Placental epithelial cell (primary cell): ENCODE measurements around the gene ASMTL. TPM values are rescaled to one million over a fixed set of nuclear protein-coding genes. Genes with fewer than 3 reads are reported as not detected.

Experiments
- total RNA-seq: library from RNA; depleted of rRNA; stranded (reverse); fragments of >200 nt; gene quantifications from 2 replicates; pipeline ENCODE4 v1.2.3, GENCODE V29; 2012

Gene ASMTL, protein sequence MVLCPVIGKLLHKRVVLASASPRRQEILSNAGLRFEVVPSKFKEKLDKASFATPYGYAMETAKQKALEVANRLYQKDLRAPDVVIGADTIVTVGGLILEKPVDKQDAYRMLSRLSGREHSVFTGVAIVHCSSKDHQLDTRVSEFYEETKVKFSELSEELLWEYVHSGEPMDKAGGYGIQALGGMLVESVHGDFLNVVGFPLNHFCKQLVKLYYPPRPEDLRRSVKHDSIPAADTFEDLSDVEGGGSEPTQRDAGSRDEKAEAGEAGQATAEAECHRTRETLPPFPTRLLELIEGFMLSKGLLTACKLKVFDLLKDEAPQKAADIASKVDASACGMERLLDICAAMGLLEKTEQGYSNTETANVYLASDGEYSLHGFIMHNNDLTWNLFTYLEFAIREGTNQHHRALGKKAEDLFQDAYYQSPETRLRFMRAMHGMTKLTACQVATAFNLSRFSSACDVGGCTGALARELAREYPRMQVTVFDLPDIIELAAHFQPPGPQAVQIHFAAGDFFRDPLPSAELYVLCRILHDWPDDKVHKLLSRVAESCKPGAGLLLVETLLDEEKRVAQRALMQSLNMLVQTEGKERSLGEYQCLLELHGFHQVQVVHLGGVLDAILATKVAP
- total RNA-seq, result 11.4 and 33.4 TPM in 2 replicates

DNA sequence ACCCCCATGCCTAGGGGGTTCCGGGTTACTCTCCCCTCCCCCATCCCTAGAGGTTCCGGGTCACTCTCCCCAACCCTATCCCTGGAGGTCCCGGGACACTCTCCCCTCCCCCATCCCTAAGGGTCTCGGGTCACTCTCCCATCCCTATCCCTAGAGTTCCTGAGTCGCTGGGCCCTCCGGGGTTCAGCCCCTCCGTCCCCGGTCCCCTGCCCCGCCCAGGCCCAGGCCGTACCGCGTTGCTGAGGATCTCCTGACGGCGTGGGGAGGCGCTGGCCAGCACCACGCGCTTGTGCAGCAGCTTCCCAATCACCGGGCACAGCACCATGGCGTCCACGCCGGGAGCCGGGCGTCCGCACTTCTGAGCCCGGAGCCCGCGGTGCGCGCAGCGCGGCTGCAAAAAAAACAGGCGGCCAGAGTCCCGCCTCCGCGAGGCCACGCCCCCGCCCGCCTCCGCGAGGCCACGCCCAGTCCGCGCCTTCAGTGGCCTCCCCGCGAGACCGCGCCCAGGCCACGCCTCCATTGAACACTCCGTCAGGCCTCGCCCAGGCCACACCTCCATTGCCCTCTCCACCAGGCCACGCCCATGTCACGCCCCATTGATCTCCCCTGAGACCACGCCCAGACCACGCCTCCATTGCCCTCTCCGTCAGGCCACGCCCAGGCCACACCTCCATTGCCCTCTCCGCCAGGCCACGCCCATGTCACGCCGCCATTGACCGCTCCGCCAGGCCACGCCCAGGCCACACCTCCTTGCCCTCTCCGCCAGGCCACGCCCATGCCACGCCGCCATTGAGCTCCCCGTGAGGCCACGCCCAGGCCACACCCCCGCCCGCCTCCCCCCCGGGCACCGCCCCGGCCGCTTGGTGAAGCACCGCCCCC, at the start of gene ASMTL:
Gene ASMTL, minus strand, starts transcription at position 394 of the 879 bp plus-strand sequence. Its CDS starts 69 bp downstream, at position 325.

DNA sequence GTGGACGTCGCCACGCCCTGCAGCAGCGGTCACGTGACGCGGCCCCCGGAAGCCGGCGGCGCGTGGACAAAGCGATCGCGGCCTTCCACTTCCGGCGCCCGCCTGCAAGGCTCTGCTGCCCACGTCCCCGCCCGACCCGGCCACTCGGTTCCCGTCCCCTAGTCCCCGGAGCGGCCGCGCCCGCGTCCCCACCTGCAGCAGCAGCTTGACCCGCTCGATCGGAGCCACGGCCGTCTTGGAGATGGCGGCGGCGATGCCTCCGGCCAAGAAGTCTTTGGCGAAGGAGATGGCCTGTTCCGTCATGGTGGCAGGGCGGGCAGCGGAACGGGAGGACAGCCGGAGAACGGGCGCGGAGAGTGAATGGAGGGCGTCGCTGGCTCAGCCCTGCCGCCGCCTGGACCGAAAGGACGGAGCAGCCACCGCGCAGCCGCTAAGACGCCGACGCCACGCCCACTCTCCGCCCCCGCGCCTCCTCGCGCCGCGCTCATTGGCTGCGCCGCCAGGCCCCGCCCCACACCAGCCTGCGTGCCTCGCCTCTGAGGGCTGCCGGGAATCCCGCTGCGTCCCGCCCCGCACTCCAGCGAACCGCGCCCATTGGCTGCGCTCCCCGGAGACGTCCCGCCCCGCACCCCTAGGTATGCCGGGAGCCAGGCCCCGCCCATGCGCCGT, 60.9 kb downstream of the ASMTL start, which contains the start of gene SLC25A6:
Gene SLC25A6, minus strand, starts transcription at position 407 of the 669 bp plus-strand sequence. Its CDS starts 104 bp downstream, at position 303.

Other genes starting within 250 kb of the ASMTL start
- gene CRLF2, start 240.3 kb downstream of the ASMTL start, total RNA-seq, result not detected in 2 replicates
- not detected in 2 replicates for gene CSF2RA, start 184.1 kb downstream of the ASMTL start, total RNA-seq
- not detected in 2 replicates for gene IL3RA, start 116.1 kb downstream of the ASMTL start, total RNA-seq
- gene SLC25A6, start 60.8 kb downstream of the ASMTL start, total RNA-seq, result 212 and 264 TPM in 2 replicates
- gene P2RY8, start 84.3 kb upstream of the ASMTL start, total RNA-seq, result not detected in 2 replicates
- 24.7 and 33.0 TPM in 2 replicates for gene AKAP17A, start 138.7 kb upstream of the ASMTL start, total RNA-seq
- not detected in 2 replicates for gene ASMT, start 162.2 kb upstream of the ASMTL start, total RNA-seq